Neural cell (in vitro differentiated cells): ENCODE measurements around the gene DENND4C.
"Not testable (repeated sequence)": the region's sequence is repeated elsewhere in the genome, so short reads cannot be mapped to it uniquely, and the experiment has no call there.

Source experiments
- EP300 ChIP-seq: fragments of 450-650 bp; conservative IDR thresholded peaks from 2 replicates; pipeline ENCODE4 v1.6.1; 2014; ENCODE audit warnings: antibody characterized with exemption, mild to moderate bottlenecking, moderate library complexity; ENCODE audit not compliant: poor library complexity, severe bottlenecking
- EZH2 ChIP-seq: fragments of 200-600, 300-800 bp; shearing (Covaris generic), sonication (generic); IDR thresholded peaks from 2 replicates; pipeline ENCODE4 v1.6.1; 2014; ENCODE audit warnings: antibody characterized with exemption, low read length, borderline replicate concordance, mild to moderate bottlenecking; ENCODE audit not compliant: insufficient read depth, poor library complexity, severe bottlenecking
- POLR2AphosphoS5 ChIP-seq: IDR thresholded peaks from 2 replicates; pipeline ENCODE4 v1.6.1; 2012
- RAD21 ChIP-seq: fragments of 450-650 bp; conservative IDR thresholded peaks from 2 replicates; pipeline ENCODE4 v1.6.1; 2014; ENCODE audit warnings: antibody characterized with exemption, mild to moderate bottlenecking, moderate library complexity
- SMC3 ChIP-seq: fragments of 450-650 bp; conservative IDR thresholded peaks from 2 replicates; pipeline ENCODE4 v1.6.1; 2014; ENCODE audit warnings: antibody characterized with exemption, mild to moderate bottlenecking, moderate library complexity; ENCODE audit not compliant: poor library complexity
- TAF1 ChIP-seq: IDR thresholded peaks from 2 replicates; pipeline ENCODE4 v1.6.1; 2012; ENCODE audit warnings: low read depth
- TF ChIP-seq, protein P1 (sequence below): IDR thresholded peaks from 2 replicates; pipeline ENCODE4 v1.6.1; 2012; ENCODE audit warnings: borderline replicate concordance
- TF ChIP-seq, protein P2 (sequence below): fragments of 450-650 bp; IDR thresholded peaks from 2 replicates; pipeline ENCODE4 v1.5.1; 2014; ENCODE audit warnings: antibody characterized with exemption, mild to moderate bottlenecking, moderate library complexity; ENCODE audit not compliant: poor library complexity, severe bottlenecking

DNA sequence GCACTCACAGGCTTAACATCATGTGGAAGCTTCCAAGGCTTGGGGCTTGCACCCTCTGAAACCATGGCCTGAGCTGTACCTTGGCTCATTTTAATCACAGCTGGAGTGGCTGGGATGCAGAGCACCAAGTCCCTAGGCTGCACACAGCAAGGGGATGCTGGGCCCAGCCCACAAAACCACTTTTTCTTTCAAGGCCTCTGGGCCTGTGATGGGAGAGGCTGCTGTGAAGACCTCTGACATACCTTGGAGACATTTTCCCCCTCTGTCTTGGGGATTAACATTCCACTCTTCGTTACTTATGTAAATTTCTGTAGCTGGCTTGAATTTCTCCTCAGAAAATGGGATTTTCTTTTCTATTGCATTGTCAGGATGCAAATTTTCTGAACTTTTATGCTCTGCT, 20.7 kb downstream of the DENND4C start:
- not testable (repeated sequence) for TF ChIP-seq EZH2, RAD21, EP300, POLR2AphosphoS5, TAF1, SMC3
- TF ChIP-seq, protein P1, sequence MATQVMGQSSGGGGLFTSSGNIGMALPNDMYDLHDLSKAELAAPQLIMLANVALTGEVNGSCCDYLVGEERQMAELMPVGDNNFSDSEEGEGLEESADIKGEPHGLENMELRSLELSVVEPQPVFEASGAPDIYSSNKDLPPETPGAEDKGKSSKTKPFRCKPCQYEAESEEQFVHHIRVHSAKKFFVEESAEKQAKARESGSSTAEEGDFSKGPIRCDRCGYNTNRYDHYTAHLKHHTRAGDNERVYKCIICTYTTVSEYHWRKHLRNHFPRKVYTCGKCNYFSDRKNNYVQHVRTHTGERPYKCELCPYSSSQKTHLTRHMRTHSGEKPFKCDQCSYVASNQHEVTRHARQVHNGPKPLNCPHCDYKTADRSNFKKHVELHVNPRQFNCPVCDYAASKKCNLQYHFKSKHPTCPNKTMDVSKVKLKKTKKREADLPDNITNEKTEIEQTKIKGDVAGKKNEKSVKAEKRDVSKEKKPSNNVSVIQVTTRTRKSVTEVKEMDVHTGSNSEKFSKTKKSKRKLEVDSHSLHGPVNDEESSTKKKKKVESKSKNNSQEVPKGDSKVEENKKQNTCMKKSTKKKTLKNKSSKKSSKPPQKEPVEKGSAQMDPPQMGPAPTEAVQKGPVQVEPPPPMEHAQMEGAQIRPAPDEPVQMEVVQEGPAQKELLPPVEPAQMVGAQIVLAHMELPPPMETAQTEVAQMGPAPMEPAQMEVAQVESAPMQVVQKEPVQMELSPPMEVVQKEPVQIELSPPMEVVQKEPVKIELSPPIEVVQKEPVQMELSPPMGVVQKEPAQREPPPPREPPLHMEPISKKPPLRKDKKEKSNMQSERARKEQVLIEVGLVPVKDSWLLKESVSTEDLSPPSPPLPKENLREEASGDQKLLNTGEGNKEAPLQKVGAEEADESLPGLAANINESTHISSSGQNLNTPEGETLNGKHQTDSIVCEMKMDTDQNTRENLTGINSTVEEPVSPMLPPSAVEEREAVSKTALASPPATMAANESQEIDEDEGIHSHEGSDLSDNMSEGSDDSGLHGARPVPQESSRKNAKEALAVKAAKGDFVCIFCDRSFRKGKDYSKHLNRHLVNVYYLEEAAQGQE = not testable (repeated sequence)
- TF ChIP-seq, protein P2, sequence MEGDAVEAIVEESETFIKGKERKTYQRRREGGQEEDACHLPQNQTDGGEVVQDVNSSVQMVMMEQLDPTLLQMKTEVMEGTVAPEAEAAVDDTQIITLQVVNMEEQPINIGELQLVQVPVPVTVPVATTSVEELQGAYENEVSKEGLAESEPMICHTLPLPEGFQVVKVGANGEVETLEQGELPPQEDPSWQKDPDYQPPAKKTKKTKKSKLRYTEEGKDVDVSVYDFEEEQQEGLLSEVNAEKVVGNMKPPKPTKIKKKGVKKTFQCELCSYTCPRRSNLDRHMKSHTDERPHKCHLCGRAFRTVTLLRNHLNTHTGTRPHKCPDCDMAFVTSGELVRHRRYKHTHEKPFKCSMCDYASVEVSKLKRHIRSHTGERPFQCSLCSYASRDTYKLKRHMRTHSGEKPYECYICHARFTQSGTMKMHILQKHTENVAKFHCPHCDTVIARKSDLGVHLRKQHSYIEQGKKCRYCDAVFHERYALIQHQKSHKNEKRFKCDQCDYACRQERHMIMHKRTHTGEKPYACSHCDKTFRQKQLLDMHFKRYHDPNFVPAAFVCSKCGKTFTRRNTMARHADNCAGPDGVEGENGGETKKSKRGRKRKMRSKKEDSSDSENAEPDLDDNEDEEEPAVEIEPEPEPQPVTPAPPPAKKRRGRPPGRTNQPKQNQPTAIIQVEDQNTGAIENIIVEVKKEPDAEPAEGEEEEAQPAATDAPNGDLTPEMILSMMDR = not testable (repeated sequence)
